Measurements from ENCODE around the gene DNAJC5G.
"Not testable (repeated sequence)": the region's sequence is repeated elsewhere in the genome, so short reads cannot be mapped to it uniquely, and the experiment has no call there.

Gene DNAJC5G

GRCh38 chr2:27271631-27272340 lies 3.4 kb upstream of the DNAJC5G start:
- TF ChIP-seq CTCF (conservative IDR thresholded peaks at IDR 0.05) (no peak), ZFX (IDR thresholded peaks at IDR 0.05) (no peak)
- H3K27ac ChIP-seq, result no peak overlapping the region

GRCh38 chr2:27272537-27273522 lies 2.4 kb upstream of the DNAJC5G start:
- not testable (repeated sequence) for H3K27ac ChIP-seq

GRCh38 chr2:27278010-27278409 lies 2.8 kb downstream of the DNAJC5G start:
- TF ChIP-seq CTCF (conservative IDR thresholded peaks at IDR 0.05), result no peak
- no peak for TF ChIP-seq ZFX (IDR thresholded peaks at IDR 0.05)
- no peak overlapping the region for H3K27ac ChIP-seq

GRCh38 chr2:27280826-27281225 lies 5.6 kb downstream of the DNAJC5G start:
- H3K27ac ChIP-seq, result no peak overlapping the region
- TF ChIP-seq ZFX (IDR thresholded peaks at IDR 0.05) (no peak), CTCF (conservative IDR thresholded peaks at IDR 0.05) (no peak)

GRCh38 chr2:27281442-27281841 lies 6.2 kb downstream of the DNAJC5G start:
- no peak overlapping the region for H3K27ac ChIP-seq
- TF ChIP-seq CTCF (conservative IDR thresholded peaks at IDR 0.05) (no peak), ZFX (IDR thresholded peaks at IDR 0.05) (no peak)

GRCh38 chr2:27281855-27282559 lies 6.8 kb downstream of the DNAJC5G start, which contains the start of gene TRIM54:
Gene TRIM54, plus strand, starts transcription at chr2:27282429. Its CDS starts 303 bp downstream, at chr2:27282732.
- peak within 1 kb of the TSS; percentile 5; the same call in 1 of the 2 replicates for H3K27ac ChIP-seq

More at GRCh38 chr2:27281855-27282559, 6.8 kb downstream of the DNAJC5G start, which contains the start of gene TRIM54:
- TF ChIP-seq ZFX (IDR thresholded peaks at IDR 0.05) (no peak), CTCF (conservative IDR thresholded peaks at IDR 0.05) (no peak)
